ENCODE results near the gene THAP2.

DNA sequence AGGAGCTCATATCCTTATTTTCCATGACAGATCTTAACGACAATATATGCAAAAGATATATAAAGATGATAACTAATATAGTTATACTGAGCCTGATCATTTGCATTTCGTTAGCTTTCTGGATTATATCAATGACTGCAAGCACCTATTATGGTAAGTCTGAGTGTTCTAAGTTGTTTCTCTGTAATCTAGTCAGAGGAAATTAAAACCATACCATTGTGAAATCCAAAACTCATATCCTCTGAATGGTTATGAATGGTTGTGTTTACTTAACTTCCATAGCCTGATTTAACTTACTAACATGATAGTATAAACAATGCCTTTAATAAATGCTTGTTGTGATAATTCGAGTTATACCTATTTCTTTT is 22.5 kb downstream of the THAP2 start:
- TF ChIP-seq POLR2A (IDR thresholded peaks at IDR 0.05; ENCODE audit: low read depth, low read length), result no peak
- TF ChIP-seq TAF1 (IDR thresholded peaks at IDR 0.05; ENCODE audit: low read depth, low read length), result no peak
- no peak for TF ChIP-seq POLR2AphosphoS5 (IDR thresholded peaks at IDR 0.05; ENCODE audit: low read depth, low read length)

All from GM12891 (cell line).